GF-D8 (cell line): Measurements from ENCODE around the gene CHTOP.
"Not testable (repeated sequence)": the region's sequence is repeated elsewhere in the genome, so short reads cannot be mapped to it uniquely, and the experiment has no call there.

ENCODE experiments used
- DNase-seq: peaks from one replicate; lab custom pipeline; 2025; lab: John Stamatoyannopoulos, UW

CHTOP gene, protein sequence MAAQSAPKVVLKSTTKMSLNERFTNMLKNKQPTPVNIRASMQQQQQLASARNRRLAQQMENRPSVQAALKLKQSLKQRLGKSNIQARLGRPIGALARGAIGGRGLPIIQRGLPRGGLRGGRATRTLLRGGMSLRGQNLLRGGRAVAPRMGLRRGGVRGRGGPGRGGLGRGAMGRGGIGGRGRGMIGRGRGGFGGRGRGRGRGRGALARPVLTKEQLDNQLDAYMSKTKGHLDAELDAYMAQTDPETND

DNA sequence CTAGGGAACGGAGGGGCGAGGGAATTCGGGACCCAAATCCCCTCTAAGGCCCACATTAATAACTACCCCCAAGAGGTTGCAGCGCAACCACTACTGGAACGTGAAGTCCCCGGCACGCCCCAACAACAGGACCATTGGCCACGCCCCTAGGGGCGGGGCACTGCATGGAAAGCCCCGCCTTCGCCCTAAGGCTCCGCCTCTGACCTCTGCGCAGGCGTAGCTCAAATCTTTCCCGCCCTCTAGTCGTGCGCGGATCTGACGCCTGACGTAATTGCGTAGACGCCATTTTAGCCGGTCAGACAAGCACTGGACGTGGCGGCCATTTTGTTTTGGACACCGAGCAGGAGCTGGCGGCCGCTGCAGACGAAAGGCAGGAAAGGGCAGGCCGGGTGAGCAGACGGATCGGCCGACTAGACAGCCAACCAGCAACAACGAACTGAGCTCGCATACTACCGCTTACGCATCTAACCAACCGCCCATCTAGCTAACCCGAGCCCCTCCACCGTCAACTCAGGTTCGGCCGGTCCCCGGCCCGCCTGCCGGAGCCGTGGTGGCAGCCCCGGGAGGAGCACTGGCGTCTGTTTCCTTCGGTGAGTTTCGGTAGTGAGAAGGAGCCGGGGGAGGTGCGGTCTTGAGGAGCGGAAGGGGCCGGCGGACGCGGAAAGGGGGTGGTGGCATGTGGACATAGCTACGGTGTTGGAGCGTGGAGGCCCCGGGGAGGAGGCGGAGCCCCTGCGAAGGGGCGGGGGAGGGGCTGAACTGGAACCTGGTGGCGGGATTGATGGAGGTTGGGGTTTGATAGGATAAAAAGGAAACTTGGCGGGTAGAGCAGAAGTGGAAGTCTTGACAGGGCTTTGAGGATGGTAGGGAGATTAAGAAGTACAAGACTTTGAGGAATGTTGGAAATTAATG, at the start of gene CHTOP:
Gene CHTOP (plus strand): TSS at position 313 of the 912 bp plus-strand sequence. CDS start 2,523 bp downstream, outside the sequence.
- peak; percentile 89 for DNase-seq

DNA sequence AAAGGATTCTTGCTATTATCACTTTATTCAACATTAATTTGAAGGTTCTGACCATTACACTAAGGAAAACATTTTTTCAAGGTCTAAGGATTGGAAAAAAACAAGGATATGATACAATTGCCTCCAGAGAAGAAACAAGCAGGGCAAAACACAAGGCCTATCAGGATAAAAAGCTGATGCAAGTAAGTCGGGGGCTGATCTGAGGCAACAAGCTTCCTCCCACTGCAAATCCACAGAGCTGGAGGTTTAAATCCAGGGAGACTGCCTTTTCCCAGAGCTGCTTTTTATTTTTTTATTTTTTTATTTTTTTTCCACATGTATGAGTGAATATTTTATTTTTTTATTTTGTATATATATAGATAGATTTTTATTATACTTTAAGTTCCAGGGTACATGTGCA, 48.9 kb upstream of the CHTOP start:
- DNase-seq = no peak

DNA sequence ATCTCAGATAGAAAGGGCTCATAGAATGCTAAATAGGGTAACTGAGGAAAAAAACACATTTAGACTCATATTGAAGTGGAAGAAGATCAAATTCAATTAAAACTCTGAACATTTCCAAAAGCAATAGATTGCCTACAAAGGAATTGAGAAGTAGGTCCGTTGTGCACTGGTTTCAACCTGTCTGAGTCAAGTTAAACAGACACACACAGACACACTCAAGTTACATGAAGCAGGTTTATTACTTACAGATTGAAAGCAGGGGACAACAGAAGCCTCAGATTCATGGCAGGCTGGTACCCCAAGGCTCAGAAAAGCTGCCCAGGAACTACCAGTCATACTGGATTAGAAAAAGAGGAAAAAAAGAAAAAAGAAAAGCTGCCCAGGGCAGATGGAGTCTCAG, 47.5 kb upstream of the CHTOP start:
- DNase-seq = no peak

DNA sequence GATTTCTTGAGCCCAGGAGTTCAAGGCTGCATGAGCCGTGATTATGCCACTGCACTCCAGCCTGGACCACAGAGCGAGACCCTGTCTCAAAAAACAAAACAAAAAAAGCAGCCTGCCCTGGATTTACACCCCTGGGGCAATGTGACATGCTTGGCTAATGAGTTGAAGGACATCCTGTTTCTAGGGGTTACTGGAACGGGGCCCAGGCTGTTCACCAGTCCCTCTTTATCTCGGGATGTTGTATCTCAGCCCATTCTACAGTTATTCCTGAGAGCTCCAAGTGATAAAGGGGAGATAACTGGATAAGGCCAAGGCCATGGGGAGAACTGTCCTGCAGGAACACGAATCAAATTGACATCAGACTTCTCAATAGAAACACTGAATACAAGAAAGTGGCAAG, 46.6 kb upstream of the CHTOP start:
- no peak for DNase-seq

DNA sequence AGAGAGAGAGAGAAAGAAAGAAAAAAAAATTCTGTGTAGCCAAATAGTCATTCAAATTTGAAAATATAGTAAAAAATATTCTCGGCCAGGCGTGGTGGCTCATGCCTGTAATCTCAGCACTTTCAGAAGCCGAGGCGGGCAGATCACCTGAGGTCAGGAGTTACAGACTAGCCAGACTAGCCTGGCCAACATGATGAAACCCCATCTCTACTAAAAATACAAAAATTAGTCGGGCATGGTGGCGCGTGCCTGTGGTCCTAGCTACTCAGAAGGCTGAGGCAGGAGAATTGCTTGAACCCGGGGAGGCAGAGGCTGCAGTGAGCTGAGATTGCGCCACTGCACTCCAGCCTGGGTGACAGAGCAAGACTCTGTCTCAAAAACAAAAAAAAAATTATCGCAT, 45.8 kb upstream of the CHTOP start:
- DNase-seq = not testable (repeated sequence)

DNA sequence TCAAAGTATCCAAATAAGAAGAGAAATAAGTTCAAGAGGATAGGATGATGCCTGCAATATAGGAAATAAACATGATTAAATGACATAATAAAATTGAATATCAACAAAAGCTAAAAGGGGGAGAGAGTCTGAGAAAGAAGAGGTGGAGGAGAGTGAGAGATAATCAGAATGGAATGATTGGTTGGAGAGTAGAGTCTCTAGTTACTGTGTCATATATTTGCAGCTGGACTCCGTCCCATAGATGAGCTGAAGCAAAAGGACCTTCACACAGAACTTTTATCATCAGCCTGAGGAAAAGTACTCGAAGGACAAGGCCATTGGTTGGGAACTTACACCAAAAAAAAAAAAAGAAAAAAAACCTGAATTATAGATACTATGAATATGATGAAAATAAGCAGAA, 45.4 kb upstream of the CHTOP start:
- no peak for DNase-seq

DNA sequence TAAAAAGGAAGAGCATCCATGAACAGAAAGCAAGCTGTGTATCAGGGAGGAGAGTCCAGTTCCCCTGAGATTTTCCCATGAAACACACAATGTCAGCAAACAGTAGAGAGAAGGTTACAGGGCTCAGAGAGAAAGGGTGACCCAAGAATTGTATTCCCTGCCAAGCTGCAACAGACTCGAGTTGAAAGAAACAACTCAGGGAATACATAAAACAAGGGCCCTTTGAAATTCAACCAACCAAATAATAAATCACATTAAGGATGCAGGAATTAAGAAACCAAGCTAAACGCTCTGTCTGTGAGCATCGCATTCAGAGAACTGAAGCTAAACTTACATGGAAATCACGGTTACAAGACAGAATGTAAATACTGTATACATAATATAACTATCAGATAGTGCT, 41.1 kb upstream of the CHTOP start:
- no peak for DNase-seq

DNA sequence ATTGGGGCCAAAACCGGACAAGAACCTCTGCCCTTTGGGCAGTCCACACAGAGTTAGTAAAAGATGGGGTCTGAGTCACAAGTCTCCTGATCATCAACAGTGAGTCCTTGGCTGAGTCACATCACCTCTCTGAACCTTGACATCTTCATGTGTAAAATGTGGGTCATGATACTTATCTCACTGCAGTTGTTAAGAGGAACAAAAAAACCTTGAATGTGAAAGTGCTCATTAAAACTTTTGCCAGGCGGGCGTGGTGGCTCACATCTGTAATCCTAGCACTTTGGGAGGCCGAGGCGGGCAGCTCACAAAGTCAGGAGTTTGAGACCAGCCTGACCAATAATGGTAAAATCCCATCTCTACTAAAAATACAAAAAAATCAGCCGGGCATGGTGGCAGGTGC, 36.7 kb upstream of the CHTOP start:
- no peak for DNase-seq

DNA sequence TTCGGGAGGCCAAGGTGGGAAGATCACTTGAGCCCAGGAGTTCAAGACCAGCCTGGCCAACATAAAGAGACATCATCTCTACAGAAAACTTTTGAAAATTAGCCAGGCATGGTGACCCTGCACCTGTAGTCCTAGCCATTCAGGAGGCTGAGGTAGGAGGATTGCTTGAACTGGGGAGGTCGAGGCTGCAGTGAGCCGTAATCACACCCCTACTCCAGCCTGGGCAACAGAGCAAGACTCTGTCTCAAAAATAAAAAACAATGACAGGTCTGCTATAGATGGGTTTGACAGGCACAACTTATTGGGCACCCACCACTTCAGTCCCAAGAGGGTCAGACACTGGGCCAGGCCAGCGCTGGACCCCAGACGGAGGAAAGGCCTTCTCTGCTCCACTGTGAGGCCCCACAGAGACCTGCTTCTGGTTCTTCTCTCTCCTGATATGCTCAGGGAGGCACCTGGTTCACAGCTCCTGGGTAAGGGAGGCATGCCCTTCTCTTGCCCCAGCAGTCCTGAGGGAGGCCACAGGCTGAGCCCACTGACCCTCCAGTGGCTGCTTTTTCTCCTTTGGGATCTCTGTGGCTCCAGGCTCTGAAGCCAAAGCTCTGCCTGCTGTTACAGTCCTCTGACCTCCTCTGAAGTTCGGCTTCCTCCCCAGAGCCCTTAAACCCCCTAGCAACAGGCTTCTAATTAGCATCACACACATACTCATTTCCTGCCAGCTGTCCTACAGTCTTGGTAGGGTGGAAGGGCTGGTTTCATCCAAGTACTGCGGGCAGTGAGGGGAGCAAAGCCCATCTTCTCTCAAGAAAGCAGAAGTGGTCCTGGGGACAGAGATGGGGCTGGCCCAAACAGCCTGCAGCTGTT, 35.3 kb upstream of the CHTOP start:
- DNase-seq = peak; percentile 87

DNA sequence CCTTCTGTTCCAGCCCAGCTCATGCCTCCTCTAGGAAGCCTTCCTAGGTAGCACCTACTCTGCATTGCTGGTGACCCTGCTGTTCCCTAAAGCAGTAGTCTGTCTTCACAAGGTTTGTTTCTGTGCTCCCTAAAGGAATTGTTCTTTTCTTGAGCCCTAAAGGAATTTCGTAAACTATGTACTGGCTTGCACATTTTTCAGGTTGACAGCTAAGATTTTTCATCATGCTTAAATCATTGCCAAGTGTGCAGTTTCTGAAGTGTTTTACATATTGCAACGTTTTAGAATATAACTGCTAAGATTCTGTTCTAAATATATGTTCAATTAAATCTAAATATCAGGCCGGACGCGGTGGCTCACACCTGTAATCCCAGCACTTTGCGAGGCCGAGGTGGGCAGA, 34.0 kb upstream of the CHTOP start:
- no peak for DNase-seq

DNA sequence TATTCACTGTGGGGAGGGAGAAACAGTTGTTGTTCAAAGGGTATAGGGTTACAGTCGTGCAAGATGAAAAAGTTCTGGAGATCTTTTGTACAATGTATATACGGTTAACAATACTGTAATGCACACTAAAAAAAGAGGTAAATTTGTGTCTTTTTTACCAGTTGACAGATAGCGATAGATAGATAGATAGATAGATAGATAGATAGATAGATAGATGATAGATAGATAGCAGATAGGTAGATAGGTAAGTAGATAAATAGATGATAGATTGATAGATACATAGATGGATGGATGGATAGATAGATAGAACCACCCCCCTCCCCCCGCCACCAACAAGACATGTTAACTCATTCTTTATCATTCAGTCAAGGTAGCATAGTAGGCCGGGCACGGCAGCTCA, 31.1 kb upstream of the CHTOP start:
- no peak for DNase-seq

DNA sequence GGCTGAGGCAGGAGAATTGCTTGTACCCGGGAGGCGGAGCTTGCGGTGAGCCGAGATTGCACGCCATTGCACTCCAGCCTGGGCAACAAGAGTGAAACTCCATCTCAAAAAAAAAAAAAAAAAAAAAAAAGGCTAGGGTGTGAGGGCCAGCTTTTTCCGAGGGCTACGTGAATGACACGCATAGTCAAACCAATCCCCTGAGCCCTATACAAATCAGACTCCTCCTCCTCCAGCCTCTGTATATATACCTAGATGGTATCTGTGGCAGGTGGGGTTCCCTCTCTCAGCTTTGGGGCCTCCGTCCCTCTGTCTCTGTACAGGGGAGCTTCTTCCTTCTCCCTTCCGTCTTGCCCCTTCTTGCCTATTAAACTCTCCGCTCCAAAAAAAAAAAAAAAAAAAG, 27.7 kb upstream of the CHTOP start:
- DNase-seq = no peak

DNA sequence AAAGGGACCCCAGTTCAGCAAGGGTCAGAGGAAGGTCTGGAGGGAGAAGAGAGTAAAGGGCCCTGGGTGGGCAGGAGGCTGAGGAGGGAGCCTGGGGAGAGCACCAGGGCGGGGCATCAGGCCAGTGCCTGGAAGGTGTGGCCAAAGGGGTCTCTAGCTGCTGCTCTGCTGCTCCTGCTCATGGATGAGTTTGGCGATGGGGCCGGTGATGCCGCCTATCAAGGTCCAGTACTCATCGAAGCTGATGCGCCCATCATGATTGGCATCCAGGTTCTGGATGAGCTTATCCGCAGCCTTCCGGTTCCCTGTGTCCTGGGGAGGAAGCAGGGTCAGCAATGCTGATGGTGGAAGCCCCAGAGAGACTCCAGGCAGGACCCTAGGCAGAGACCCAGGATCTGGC, 26.5 kb upstream of the CHTOP start:
- no peak for DNase-seq

DNA sequence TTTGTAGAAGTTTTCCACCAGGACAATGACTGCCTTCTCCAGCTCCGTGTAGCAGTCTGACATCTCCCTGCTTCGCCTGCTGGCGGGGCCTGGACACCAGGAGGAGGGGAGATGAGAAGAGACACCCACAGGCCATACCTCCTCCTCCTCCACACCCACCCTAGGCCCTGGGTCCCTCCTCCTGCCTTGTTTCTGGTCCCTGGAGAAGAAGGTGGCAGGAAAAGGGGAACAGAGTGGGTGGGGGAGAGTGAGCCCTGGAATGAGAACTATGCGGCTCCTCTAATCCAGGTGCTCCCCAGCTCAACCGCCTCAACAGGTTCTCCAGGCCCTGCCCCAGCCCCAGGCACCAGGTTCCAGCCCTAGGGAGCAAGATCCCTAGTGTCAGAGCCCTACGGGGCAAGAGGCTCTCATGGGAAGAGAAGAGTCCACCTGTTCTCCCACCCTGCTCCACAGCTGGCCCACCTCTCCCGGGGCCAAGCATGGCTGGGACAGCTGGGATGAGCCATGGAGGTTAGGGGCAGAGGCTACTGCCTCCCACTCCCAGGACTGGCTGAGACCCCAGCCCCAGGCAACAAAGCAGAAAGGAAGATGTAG, 25.7 kb upstream of the CHTOP start:
- DNase-seq = no peak

DNA sequence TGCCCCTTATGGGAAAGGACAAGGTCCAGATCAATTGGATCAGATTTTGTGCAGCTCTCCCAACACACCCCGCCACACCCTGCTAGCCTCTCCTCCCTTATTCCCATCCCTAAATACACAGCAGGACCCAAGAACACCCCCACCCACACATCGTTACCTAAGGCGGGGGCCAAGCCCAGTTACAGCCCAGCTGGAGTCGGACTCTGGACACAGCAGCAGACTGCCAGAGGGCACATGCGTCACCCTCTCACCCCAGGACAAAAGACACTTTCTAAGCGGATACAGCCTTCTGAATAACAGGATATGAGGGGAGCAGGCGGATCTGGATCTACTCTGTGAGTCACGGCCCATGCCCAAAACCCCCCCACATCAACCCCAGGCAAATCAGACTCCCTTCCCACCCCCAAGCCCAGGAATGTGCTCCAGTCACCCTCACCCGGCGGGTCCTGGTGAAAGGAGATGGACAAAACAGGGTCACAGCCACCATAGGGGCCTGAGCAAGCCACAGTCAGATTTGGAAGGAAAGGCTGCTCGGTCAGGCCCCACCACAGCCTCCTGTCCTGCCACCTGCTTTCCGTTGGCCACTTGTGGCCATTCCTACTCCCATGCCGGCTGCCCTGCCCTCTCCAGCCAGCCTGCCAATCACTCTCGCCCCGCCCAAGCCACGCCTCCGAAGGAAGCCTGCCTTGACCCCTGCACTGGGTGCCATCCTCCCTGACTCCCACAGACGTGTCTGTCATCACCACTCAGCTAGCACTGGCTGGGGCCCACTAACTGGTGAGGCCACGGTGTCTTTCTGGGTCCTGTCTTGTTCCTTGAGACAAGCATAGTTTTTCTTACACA, 24.9 kb upstream of the CHTOP start:
- DNase-seq = no peak

DNA sequence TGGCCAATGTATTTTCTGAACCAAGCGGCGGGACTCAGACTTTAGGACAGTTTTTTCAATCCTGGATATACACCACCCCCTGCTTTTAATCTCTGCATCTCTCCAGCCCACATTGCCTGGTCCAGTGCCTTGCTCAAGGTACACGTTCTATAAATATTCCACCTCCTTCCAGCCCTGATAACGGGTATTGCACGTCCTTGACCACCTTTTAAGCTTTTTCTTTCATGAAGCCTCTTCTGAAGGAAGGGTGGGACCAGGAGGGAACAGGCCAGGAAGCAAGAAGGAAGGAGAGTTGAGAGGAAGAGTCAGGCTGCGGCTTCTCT, 24.3 kb upstream of the CHTOP start:
- DNase-seq = no peak

DNA sequence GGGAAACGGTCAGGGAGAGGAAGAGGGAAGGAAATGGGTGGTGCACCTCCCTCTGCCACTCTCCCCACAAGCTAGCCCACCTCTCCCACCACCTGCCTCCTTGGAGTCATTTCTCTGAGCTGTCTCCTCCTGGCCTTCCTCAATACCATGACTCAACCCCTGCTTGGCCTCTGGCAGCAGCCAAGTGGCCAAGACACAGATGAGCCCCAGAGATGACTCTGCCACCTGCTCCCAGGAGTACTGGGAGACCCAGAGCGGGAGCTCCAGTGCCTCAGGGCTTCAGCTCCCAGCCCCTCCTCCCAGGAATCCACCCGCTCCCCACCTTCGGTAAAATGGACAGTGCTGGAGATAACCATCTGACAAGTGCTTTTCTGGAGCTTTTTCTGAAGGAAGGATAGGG, 23.5 kb upstream of the CHTOP start:
- DNase-seq = no peak

DNA sequence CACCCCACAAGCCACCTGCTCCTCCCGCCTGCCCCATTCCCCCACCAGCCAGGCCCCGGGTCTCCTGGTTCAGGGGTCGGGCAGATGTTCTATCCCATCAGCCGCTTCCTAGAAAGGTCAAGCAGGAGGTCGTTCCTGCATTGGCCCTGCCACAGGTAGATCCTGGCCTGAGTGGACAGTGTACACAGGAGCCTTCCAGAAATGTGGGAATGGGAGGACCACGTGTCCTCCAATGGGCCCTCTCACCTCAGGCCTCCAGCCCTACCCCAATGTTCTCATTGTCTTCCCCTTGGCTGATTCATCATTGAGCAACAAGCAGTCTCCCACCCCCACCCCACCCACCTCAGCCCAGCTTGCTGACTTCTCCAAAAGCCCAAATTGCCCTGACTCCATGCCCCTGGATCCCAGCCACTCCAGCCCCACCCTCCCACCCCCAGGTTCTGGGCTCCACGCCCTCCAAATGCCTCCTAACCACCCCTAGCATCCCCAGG, 23.0 kb upstream of the CHTOP start:
- no peak for DNase-seq

DNA sequence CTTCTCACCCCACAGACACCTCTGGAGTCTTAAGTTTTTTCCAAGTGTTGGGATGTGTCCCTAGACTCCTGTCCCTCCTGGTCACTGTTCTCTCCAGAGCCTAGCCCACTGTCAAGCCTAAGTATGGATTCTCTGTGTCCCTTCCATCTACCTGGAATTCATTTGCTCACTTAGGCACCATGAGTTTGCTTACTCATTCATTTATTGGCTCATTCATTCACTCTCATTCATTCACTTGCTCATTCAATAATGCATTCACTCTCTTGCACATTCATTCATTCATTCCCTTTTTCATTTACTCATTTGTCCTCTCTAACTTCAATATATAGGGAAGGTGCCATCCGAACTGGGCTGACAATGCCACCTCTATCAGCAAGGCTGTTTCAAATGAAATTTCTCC, 22.5 kb upstream of the CHTOP start:
- no peak for DNase-seq

DNA sequence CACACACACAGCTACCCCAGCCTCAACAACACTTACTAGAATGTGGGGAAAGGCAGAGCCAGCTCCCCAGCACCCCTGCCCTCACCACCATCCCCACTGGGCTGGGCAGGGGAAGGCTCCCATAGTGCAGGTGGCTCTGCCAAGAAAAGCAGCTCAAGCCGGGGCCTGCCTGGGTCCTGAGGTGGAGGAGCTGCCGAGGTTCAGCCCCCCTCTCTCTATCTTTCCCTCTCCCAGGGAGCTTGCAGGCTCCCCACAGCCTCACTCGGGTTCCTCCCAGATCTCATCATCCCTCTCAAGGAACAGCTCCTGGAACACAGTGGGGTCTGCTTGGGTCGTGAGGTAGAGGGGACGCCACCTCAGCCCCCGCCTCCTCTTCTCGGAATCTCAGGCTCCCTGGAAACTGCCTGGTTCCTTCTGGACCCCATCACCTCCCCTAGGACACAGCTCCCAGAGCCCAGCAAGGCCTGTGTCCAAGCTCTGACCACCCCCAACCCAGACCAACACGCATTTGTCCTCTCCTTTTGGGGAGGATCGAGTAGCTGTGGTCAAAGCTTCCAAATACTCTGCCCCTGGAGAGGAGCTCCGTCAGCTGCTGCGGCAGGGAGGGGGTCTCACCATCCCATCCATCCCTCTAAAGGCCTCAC, 21.6 kb upstream of the CHTOP start:
- no peak for DNase-seq
